GM19328 (cell line): Measurements from ENCODE around the gene ROCK2.
A peak's percentile ranks its signal among the peaks of the same experiment; 100 is the strongest.

Experiments used
- ATAC-seq: cut with Tn5 transposase; IDR thresholded peaks from one replicate; pipeline ENCODE4 v1.9.1; 2021; ENCODE audit warnings: mild to moderate bottlenecking, moderate library complexity; ENCODE audit not compliant: unreplicated experiment

Gene ROCK2

GRCh38 chr2:11157296-11157695 is 187.1 kb downstream of the ROCK2 start:
- ATAC-seq = no peak

GRCh38 chr2:11156396-11157075 is 187.9 kb downstream of the ROCK2 start:
- ATAC-seq = no peak

- peak; percentile 84 for ATAC-seq
Measured at GRCh38 chr2:11155381-11156035, 188.9 kb downstream of the ROCK2 start, which contains the start of gene SLC66A3. TSS of gene SLC66A3 (plus strand) at chr2:11155467. CDS start at chr2:11155547, 80 bp downstream.

GRCh38 chr2:11154923-11155380 is 189.5 kb downstream of the ROCK2 start:
- peak; percentile 51 for ATAC-seq

GRCh38 chr2:11154016-11154922 is 190.2 kb downstream of the ROCK2 start:
- peak; percentile 10 for ATAC-seq

GRCh38 chr2:11152591-11152990 is 191.8 kb downstream of the ROCK2 start:
- ATAC-seq = no peak

- no peak for ATAC-seq
Measured at GRCh38 chr2:11147263-11147662, 197.2 kb downstream of the ROCK2 start.

- no peak for ATAC-seq
Measured at GRCh38 chr2:11146076-11146475, 198.4 kb downstream of the ROCK2 start.

- ATAC-seq = no peak
Measured at GRCh38 chr2:11145350-11145749, 199.1 kb downstream of the ROCK2 start.

GRCh38 chr2:11144738-11145079 is 199.7 kb downstream of the ROCK2 start:
- no peak for ATAC-seq

- ATAC-seq = no peak
Measured at GRCh38 chr2:11144077-11144737, 200.2 kb downstream of the ROCK2 start.

- ATAC-seq = no peak
Measured at GRCh38 chr2:11142987-11143386, 201.4 kb downstream of the ROCK2 start.

GRCh38 chr2:11142330-11142729 is 202.1 kb downstream of the ROCK2 start:
- ATAC-seq = no peak

GRCh38 chr2:11141319-11141718 is 203.1 kb downstream of the ROCK2 start:
- ATAC-seq = no peak

GRCh38 chr2:11140492-11140891 is 203.9 kb downstream of the ROCK2 start:
- ATAC-seq = no peak

GRCh38 chr2:11134349-11134748 is 210.1 kb downstream of the ROCK2 start:
- no peak for ATAC-seq

- ATAC-seq = no peak
Measured at GRCh38 chr2:11133936-11134320, 210.5 kb downstream of the ROCK2 start.

GRCh38 chr2:11133238-11133935 is 211.0 kb downstream of the ROCK2 start:
- ATAC-seq = no peak

GRCh38 chr2:11132036-11132671 is 212.3 kb downstream of the ROCK2 start:
- no peak for ATAC-seq
